Adrenal gland (tissue), 12 donors: ENCODE measurements around the gene ERGIC3. TPM values are rescaled to one million over a fixed set of nuclear protein-coding genes. Genes with fewer than 3 reads are reported as not detected.

Source experiments
- DNase-seq, 7 donors: peaks; one replicate each; pipeline ENCODE4 v3.0.0-alpha.2; 2019 to 2020
- H3K27ac ChIP-seq, 5 donors: fragments of 200-600 bp; sonication (generic) in 4 of 5; 1 replicate in 3 of 5; 2 replicates in 2 of 5; pipeline versions ENCODE4 v1.5.1 to v1.8.0; 2016 to 2020; ENCODE audit warnings: mild to moderate bottlenecking in 1 of 5
- H3K27me3 ChIP-seq: fragments of 200-600 bp; 2 replicates; pipeline ENCODE4 v1.8.0; 2021
- H3K36me3 ChIP-seq, 2 donors: fragments of 200-600 bp; replicated peaks in 1 of 2; 1 replicate in 1 of 2; 2 replicates in 1 of 2; pipeline versions ENCODE4 v1.5.1 to v1.8.0; 2018 to 2022
- H3K4me1 ChIP-seq, 2 donors: fragments of 200-600 bp; replicated peaks in 1 of 2; 1 replicate in 1 of 2; 2 replicates in 1 of 2; pipeline versions ENCODE4 v1.5.1 to v1.8.0; 2018 to 2021
- H3K4me3 ChIP-seq, 4 donors: fragments of 200-600 bp; sonication (generic) in 3 of 4; one replicate each; pipeline ENCODE4 v1.5.1; 2016 to 2018
- H3K9me3 ChIP-seq, 3 donors: fragments of 200-600 bp; sonication (generic) in 1 of 3; replicated peaks in 1 of 3; 1 replicate in 2 of 3; 2 replicates in 1 of 3; pipeline versions ENCODE4 v1.5.1 to v1.8.0; 2016 to 2021
- CTCF ChIP-seq, 6 experiments: fragments of 450-650 bp in 4 of 6; fragments of 200-600 bp in 2 of 6; sonication (generic) in 1 of 6; IDR thresholded peaks; 1 replicate in 5 of 6; 2 replicates in 1 of 6; pipeline versions ENCODE4 v1.5.1 to v1.8.0; 2016 to 2021; ENCODE audit warnings: antibody characterized with exemption in 6 of 6, mild to moderate bottlenecking in 2 of 6, moderate library complexity in 1 of 6
- POLR2A ChIP-seq, 2 donors: fragments of 450-650 bp; IDR thresholded peaks; one replicate each; pipeline ENCODE4 v1.6.1; 2017; ENCODE audit warnings: antibody characterized with exemption in 2 of 2, mild to moderate bottlenecking in 2 of 2, moderate library complexity in 1 of 2
- WGBS, 4 donors: extraction: QIAGEN DNeasy Blood & Tissue Kit in 2 of 4; methylation state at CpG; one replicate each; pipeline versions ENCODE4 v1.1.5 to v1.1.7; 2013 to 2017; 5-methylcytosine and 5-hydroxymethylcytosine counted together
- intact Hi-C, 2 donors: fragments of 100-400 bp; cut with DNase I; formaldehyde crosslinking; loops; one replicate each; pipeline versions ENCODE4 v1.14.1 to v1.15.0; 2022 to 2023
- polyA plus RNA-seq, 3 donors: library from polyadenylated mRNA; stranded (reverse); fragments of 200-250 nt in 2 of 3; fragments of 350-450 nt in 1 of 3; fragmentation: Illumina TruSeq in 1 of 3; extraction: RNeasy Lipid Tissue Mini Kit (QIAGEN cat#74804) in 1 of 3; gene quantifications; one replicate each; pipeline ENCODE4 v1.2.3, GENCODE V29; 2013 to 2014
- total RNA-seq, 9 donors: library from RNA; depleted of rRNA in 4 of 9; stranded (reverse); fragments of >200 nt in 4 of 9; fragments of 120-200 nt in 1 of 9; fragmentation: NEBNext Ultra II Directional in 1 of 9; extraction: Animal tissue kit (Norgen Biotek cat#: 25700) in 1 of 9; gene quantifications; one replicate each; pipeline versions ENCODE4 v1.1.0 to v1.2.4, GENCODE V29; 2013 to 2023
- donor health status: healthy with polysubstance abuse.
- donor health status: Bipolar disorder and iron deficiency.
- donor health status: DM: yes; HTN: yes; CAD: no.
- donor health status: DM: no; HTN: no; CAD: no.
- donor health status: DM: no; HTN: no; CAD: no.
- donor health status: DM: yes; HTN: yes; CAD: no.

ERGIC3 gene
- total and polyA plus RNA-seq, 12 donors = 217 to 386 (median 271) TPM

- Histone ChIP-seq H3K4me3 (no peak overlapping the region), H3K27ac (no peak overlapping the region), H3K36me3 (no peaks in the 10 kb centered on the region), H3K27me3 (no peaks in the 10 kb centered on the region), H3K9me3 (no peaks in the 10 kb centered on the region), H3K4me1 (no peaks in the 10 kb centered on the region)
- no peak for DNase-seq
- 85 to 89% (median 87%) methylated on average over 14 to 17 of the region's 17 CpGs for WGBS, 4 donors
- no peak for TF ChIP-seq POLR2A (IDR thresholded peaks at IDR 0.05)
- TF ChIP-seq CTCF (IDR thresholded peaks at IDR 0.05) = no peak
- intact Hi-C loops = no loop called here
Measured at GRCh38 chr20:35595456-35595855, 53.6 kb downstream of the ERGIC3 start.

GRCh38 chr20:35595901-35596300, 54.0 kb downstream of the ERGIC3 start:
- no peak overlapping the region for H3K4me3 ChIP-seq
- WGBS, 4 donors = 77 to 88% (median 83%) methylated on average over 7 of the region's 7 CpGs
- H3K4me1 ChIP-seq = peaks cover 3 to 4% of the 10 kb centered on the region in 2 donors
- intact Hi-C loops = no loop called here
- no peak for TF ChIP-seq CTCF (IDR thresholded peaks at IDR 0.05)
- TF ChIP-seq POLR2A (IDR thresholded peaks at IDR 0.05) = no peak
- no peaks in the 10 kb centered on the region for H3K27me3 ChIP-seq
- no peaks in the 10 kb centered on the region for H3K9me3 ChIP-seq
- no peaks in the 10 kb centered on the region for H3K36me3 ChIP-seq
- DNase-seq = no peak
- H3K27ac ChIP-seq = no peak overlapping the region

- WGBS, 4 donors = 80 to 90% (median 87%) methylated on average over 2 of the region's 2 CpGs
Measured at GRCh38 chr20:35597186-35597585, 55.3 kb downstream of the ERGIC3 start.

GRCh38 chr20:35598476-35598875, 56.6 kb downstream of the ERGIC3 start:
- Histone ChIP-seq H3K36me3 (no peaks in the 10 kb centered on the region), H3K4me1 (peaks cover 15 to 17% of the 10 kb centered on the region in 2 donors), H3K27ac (no peak overlapping the region), H3K9me3 (no peaks in the 10 kb centered on the region), H3K27me3 (no peaks in the 10 kb centered on the region), H3K4me3 (no peak overlapping the region)
- intact Hi-C loops = no loop called here
- DNase-seq = no peak
- 72 to 84% (median 78%) methylated on average over 7 of the region's 7 CpGs for WGBS, 4 donors
- TF ChIP-seq CTCF (IDR thresholded peaks at IDR 0.05) = no peak
- no peak for TF ChIP-seq POLR2A (IDR thresholded peaks at IDR 0.05)

More at GRCh38 chr20:35597186-35597585, 55.3 kb downstream of the ERGIC3 start:
- Histone ChIP-seq H3K27ac (no peak overlapping the region), H3K27me3 (no peaks in the 10 kb centered on the region), H3K36me3 (no peaks in the 10 kb centered on the region), H3K4me1 (peaks cover 15 to 17% of the 10 kb centered on the region in 2 donors), H3K4me3 (no peak overlapping the region), H3K9me3 (no peaks in the 10 kb centered on the region)
- intact Hi-C loops = no loop called here
- TF ChIP-seq CTCF (IDR thresholded peaks at IDR 0.05) = no peak
- no peak for TF ChIP-seq POLR2A (IDR thresholded peaks at IDR 0.05)
- no peak for DNase-seq
